ENCODE results near the gene CEP128. TPM values are rescaled to one million over a fixed set of nuclear protein-coding genes. Genes with fewer than 3 reads are reported as not detected.

The CEP128 gene
- total RNA-seq, 1 donor from 2014 or later = 18.2 TPM

DNA sequence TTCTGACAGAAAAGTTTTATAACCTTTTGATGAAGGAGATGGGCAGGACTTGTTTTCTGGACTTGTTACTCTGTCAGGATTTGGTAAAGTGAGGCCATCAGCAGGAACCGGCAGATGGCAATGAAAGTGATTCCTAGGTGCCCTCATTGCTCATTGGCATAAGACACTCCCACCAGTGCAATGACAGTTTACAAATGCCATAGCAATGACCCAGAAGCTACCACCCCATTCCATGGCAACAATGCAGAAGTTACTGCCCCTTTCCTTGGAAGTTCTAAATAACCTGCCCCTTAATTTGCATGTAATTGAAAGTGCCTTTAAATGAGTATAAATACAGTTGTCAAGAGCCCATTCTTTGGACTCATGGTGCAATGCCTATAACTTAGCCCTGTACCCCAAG lies 222.6 kb downstream of the CEP128 start:
- intact Hi-C loops (cut with micrococcal nuclease) = no loop called here
- H3K9me3 Mint-ChIP-seq = no peaks in the 10 kb centered on the region
- no peak for DNase-seq (ENCODE audit: low spot score)
- H3K4me1 Mint-ChIP-seq (ENCODE audit: low read depth) = peaks cover 8% of the 10 kb centered on the region
- no peaks in the 10 kb centered on the region for H3K36me3 Mint-ChIP-seq (ENCODE audit: low read depth)
- no peaks in the 10 kb centered on the region for H3K27me3 Mint-ChIP-seq (ENCODE audit: insufficient read depth)
- H3K4me3 Mint-ChIP-seq = no peak overlapping the region
- no peak overlapping the region for H3K27ac Mint-ChIP-seq

DNA sequence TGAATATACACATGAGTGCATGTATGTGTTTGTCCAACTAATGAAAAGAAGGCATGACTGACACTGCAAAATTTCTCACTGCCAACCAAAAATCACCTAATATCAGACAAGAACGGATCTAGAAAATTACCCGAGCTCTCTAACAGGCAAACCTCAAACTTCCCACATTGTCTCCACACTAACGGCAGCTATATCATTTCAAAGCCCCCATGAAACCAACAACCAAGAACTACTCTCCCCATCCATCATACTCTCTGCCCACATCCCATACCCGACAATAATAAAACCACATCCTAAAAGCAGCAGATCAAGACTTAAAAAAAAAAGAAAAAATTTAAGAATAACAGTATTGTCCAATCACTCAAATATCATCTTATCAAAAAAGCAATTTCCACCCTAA lies 227.1 kb downstream of the CEP128 start:
- Mint-ChIP-seq H3K27me3 (ENCODE audit: insufficient read depth) (no peaks in the 10 kb centered on the region), H3K9me3 (no peaks in the 10 kb centered on the region), H3K4me1 (ENCODE audit: low read depth) (peaks cover 8% of the 10 kb centered on the region), H3K36me3 (ENCODE audit: low read depth) (no peaks in the 10 kb centered on the region), H3K4me3 (no peak overlapping the region), H3K27ac (no peak overlapping the region)
- DNase-seq (ENCODE audit: low spot score) = no peak
- intact Hi-C loops (cut with micrococcal nuclease) = no loop called here

DNA sequence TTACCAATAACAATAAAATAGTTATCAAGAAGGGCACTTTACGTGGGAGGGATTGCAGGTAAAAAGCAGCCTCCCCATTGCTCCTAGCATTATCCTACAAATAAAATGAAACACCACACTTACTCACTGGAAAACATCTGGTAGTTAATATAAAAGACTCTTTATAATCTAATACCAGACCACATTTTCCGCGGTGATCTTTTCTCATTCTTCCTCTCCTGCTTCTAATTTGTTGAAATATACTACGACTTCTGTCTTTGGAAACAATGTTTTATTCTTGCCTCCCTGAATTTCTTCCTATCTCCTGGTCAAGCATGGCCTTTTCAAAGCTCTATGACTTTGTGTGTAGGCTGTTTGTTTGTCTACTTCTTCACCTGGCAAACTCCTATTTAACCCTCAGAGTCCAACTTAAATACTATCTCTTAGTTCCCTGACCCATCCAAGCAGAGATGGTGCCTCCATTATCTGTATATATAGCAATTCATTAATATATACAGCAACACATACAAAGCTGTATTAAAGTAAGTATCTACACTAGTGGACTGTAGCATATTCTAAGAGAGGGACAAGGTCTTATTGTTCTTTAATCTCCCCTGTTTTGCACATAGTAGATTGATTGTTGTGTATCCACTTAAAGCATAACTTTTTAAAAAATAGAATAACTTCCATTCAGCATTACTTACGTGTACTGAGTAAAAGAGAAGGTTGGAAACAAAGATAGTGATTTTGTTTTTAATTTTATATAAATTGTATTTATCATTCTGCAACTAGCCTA lies 228.3 kb downstream of the CEP128 start:
- peaks cover 8% of the 10 kb centered on the region for H3K4me1 Mint-ChIP-seq (ENCODE audit: low read depth)

DNA sequence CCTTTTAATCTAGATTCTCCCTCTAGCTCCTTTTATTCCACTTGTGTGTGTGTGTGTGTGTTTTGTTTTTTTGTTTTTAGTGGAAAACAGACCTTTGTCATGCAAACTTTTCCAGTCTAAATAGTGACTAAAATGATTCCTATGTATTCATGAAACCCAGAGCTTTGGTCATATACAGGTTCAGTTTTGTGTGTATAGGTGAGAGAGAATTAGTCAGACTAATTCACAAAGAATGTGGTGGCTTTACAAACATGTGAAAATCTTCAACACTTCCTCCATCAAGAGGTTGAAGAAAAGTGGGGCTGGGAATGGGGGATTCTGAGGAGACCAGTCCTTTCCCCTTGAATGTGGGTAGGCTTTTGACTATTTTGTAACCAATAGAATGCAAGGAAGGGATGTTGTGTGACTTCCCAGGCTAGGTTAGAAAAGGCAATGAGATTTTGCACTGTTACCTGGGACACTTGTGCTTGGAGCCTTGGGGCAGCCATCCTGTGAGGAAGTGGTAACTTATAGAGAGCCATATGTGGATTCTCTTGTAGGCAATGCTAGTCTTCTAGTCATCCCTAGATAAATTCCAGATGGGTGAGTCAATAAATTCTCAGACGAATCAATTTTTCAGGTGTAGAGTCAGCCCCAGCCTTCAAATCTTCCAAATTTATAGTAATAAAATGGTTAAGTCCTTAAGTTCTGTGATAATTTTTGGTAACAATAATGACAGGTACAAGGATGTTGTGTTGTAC lies 236.1 kb downstream of the CEP128 start:
- no peaks in the 10 kb centered on the region for H3K4me1 Mint-ChIP-seq (ENCODE audit: low read depth)
- DNase-seq (ENCODE audit: low spot score) = no peak
- H3K27ac Mint-ChIP-seq = no peak overlapping the region
- no peaks in the 10 kb centered on the region for H3K36me3 Mint-ChIP-seq (ENCODE audit: low read depth)
- H3K4me3 Mint-ChIP-seq = no peak overlapping the region
- H3K9me3 Mint-ChIP-seq = no peaks in the 10 kb centered on the region
- intact Hi-C loops (cut with micrococcal nuclease) = no loop called here
- H3K27me3 Mint-ChIP-seq (ENCODE audit: insufficient read depth) = no peaks in the 10 kb centered on the region

More for the DNA sequence above, 228.3 kb downstream of the CEP128 start:
- H3K4me3 Mint-ChIP-seq = no peak overlapping the region
- no peak for DNase-seq (ENCODE audit: low spot score)
- H3K27ac Mint-ChIP-seq = no peak overlapping the region
- intact Hi-C loops (cut with micrococcal nuclease) = no loop called here
- no peaks in the 10 kb centered on the region for H3K9me3 Mint-ChIP-seq
- no peaks in the 10 kb centered on the region for H3K27me3 Mint-ChIP-seq (ENCODE audit: insufficient read depth)
- H3K36me3 Mint-ChIP-seq (ENCODE audit: low read depth) = no peaks in the 10 kb centered on the region

DNA sequence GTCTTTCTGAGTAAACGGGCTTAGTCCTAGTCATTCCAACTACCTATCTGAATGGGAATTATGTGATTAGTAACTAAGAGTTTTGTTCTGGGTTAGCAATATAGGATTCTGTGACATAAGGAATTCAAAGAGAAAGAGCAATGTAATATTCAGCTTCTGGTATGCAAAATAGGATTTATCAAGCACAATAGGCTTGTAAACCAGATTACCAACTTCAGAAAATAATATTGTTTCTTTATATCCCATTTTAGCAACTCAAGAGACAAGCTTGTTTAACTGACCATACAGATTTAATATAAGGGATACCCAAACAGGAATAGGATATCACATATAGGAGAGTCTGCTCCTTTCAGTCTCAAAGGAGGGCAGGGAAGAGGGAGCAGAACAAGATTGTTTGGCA lies 240.9 kb downstream of the CEP128 start:
- no peaks in the 10 kb centered on the region for H3K27me3 Mint-ChIP-seq (ENCODE audit: insufficient read depth)
- H3K4me3 Mint-ChIP-seq = no peak overlapping the region
- intact Hi-C loops (cut with micrococcal nuclease) = no loop called here
- no peak for DNase-seq (ENCODE audit: low spot score)
- no peak overlapping the region for H3K27ac Mint-ChIP-seq
- no peaks in the 10 kb centered on the region for H3K9me3 Mint-ChIP-seq
- no peaks in the 10 kb centered on the region for H3K4me1 Mint-ChIP-seq (ENCODE audit: low read depth)
- no peaks in the 10 kb centered on the region for H3K36me3 Mint-ChIP-seq (ENCODE audit: low read depth)

DNA sequence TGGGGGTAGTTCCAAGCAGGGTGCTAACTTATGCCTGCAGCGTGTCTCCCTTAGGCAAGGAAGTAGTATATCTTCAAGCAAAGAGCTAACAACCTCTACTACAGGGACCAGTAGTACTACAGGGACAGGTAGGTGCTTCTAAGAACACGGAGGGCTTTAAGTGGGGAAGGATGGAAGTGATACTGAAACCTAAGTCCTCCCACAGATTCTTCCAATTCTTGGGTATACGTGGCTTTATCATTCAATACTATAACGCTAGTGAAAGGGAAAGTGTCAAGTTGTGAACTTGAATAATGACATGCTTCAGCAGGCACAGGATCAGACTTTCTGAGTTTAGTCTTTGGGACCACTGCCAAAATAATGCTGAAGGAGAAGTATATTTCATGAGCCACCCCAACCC lies 241.7 kb downstream of the CEP128 start:
- H3K27ac Mint-ChIP-seq = no peak overlapping the region
- intact Hi-C loops (cut with micrococcal nuclease) = no loop called here
- no peaks in the 10 kb centered on the region for H3K27me3 Mint-ChIP-seq (ENCODE audit: insufficient read depth)
- no peak overlapping the region for H3K4me3 Mint-ChIP-seq
- H3K4me1 Mint-ChIP-seq (ENCODE audit: low read depth) = no peaks in the 10 kb centered on the region
- no peaks in the 10 kb centered on the region for H3K36me3 Mint-ChIP-seq (ENCODE audit: low read depth)
- DNase-seq (ENCODE audit: low spot score) = no peak
- H3K9me3 Mint-ChIP-seq = no peaks in the 10 kb centered on the region

DNA sequence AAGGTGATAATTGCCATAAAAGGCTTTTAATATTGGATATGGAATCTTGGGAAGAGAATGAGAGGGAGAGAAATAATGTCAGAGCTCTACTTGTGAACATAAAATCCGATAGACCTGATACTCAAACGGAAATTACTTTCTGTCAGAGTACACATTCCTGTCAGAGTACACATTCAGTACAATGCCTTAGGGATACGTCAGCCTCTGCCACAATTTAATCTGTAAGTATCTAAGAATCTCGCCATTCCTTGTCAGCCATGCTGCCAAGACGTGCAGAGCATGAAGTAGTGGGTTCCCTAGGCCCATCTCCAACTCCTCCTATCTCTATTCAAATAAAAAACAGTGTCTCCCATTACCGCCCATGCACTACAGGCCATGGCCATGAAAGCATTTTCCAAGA lies 242.6 kb downstream of the CEP128 start:
- no peaks in the 10 kb centered on the region for H3K9me3 Mint-ChIP-seq
- intact Hi-C loops (cut with micrococcal nuclease) = no loop called here
- no peak overlapping the region for H3K4me3 Mint-ChIP-seq
- no peaks in the 10 kb centered on the region for H3K27me3 Mint-ChIP-seq (ENCODE audit: insufficient read depth)
- DNase-seq (ENCODE audit: low spot score) = no peak
- no peaks in the 10 kb centered on the region for H3K4me1 Mint-ChIP-seq (ENCODE audit: low read depth)
- H3K36me3 Mint-ChIP-seq (ENCODE audit: low read depth) = no peaks in the 10 kb centered on the region
- H3K27ac Mint-ChIP-seq = no peak overlapping the region

DNA sequence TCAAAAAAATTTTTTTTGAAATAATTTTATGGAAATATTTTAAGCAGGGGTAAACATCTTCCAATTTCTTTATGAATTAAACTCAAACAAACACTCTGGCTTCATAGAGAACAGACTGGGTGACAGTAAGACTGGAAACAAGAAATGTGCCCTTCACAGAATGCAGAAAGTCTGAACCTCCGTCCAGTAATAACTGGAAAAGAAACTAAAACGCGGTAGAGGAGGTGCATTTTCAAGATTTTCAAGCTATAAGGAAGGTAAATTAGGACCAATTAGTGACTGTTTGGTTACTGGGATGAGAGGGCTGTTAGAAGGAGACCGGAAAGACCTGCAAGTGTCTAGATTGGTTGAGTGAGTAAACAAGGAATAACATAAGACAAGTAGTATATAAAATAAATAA lies 245.7 kb downstream of the CEP128 start:
- no peak overlapping the region for H3K27ac Mint-ChIP-seq
- H3K27me3 Mint-ChIP-seq (ENCODE audit: insufficient read depth) = no peaks in the 10 kb centered on the region

DNA sequence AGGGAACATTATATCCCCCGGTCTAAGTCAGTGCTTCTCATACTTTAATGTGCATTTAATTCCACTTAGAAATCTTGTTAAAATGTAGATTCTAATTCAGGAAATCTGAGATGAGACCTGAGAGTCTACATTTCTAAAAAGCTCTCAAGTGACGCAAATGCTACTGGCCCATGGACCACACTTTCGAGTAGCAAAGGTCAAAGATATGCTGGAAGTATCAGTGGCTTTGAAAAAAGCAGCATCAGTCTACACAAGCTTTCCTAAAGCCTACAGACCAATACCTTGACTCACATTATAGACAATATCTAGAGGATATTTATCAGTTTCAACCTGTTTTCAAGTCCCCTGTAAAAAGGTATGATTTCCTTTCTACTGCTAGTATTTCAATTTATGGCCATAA lies 248.6 kb downstream of the CEP128 start:
- H3K9me3 Mint-ChIP-seq = no peaks in the 10 kb centered on the region
- DNase-seq (ENCODE audit: low spot score) = no peak
- H3K36me3 Mint-ChIP-seq (ENCODE audit: low read depth) = no peaks in the 10 kb centered on the region
- intact Hi-C loops (cut with micrococcal nuclease) = no loop called here
- no peaks in the 10 kb centered on the region for H3K27me3 Mint-ChIP-seq (ENCODE audit: insufficient read depth)
- no peak overlapping the region for H3K27ac Mint-ChIP-seq
- H3K4me3 Mint-ChIP-seq = no peak overlapping the region
- H3K4me1 Mint-ChIP-seq (ENCODE audit: low read depth) = no peaks in the 10 kb centered on the region

More for the DNA sequence above, 245.7 kb downstream of the CEP128 start:
- Mint-ChIP-seq H3K36me3 (ENCODE audit: low read depth) (no peaks in the 10 kb centered on the region), H3K4me1 (ENCODE audit: low read depth) (no peaks in the 10 kb centered on the region), H3K9me3 (no peaks in the 10 kb centered on the region), H3K4me3 (no peak overlapping the region)
- intact Hi-C loops (cut with micrococcal nuclease) = no loop called here
- DNase-seq (ENCODE audit: low spot score) = no peak

DNA sequence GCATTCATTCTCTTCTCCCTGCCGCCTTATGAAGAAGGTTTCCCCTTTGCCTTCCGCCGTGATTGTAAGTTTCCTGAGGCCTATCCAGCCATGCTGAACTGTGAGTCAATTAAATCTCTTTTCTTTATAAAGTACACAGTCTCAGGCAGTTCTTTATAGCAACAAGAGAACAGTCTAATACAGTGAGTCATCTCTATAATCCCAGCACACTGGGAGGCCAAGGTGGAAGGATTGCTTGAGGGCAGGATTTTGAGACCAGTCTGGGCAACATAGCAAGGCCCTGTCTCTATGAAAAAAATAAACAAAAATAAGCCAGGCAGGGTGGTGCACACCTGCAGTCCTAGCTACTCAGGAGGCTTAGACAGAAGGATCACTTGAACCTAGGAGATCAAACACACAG lies 259.9 kb downstream of the CEP128 start:
- no peaks in the 10 kb centered on the region for H3K27me3 Mint-ChIP-seq (ENCODE audit: insufficient read depth)
- intact Hi-C loops (cut with micrococcal nuclease) = no loop called here
- H3K9me3 Mint-ChIP-seq = peaks cover 38% of the 10 kb centered on the region
- peaks cover 2% of the 10 kb centered on the region for H3K36me3 Mint-ChIP-seq (ENCODE audit: low read depth)
- no peak overlapping the region for H3K27ac Mint-ChIP-seq
- no peaks in the 10 kb centered on the region for H3K4me1 Mint-ChIP-seq (ENCODE audit: low read depth)
- no peak for DNase-seq (ENCODE audit: low spot score)
- H3K4me3 Mint-ChIP-seq = no peak overlapping the region

DNA sequence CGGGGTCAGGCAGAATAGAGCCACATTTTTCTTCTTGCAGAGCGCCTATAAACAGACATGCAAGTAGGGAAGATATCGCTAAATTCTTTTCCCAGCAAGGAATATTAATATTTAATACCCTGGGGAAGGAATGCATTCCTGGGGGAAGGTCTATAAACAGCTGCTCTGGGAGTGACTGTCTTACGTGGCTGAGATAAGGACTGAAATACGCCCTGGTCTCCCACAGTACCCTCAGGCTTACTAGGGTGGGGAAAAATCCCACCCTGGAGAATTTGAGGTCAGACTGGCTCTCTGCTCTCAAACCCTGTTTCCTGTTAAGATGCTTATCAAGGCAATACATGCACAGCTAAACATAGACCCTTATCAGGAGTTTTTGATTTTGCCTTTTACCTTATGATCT lies 262.3 kb downstream of the CEP128 start:
- H3K27ac Mint-ChIP-seq = no peak overlapping the region
- intact Hi-C loops (cut with micrococcal nuclease) = no loop called here
- DNase-seq (ENCODE audit: low spot score) = no peak
- H3K27me3 Mint-ChIP-seq (ENCODE audit: insufficient read depth) = no peaks in the 10 kb centered on the region
- no peaks in the 10 kb centered on the region for H3K4me1 Mint-ChIP-seq (ENCODE audit: low read depth)
- H3K36me3 Mint-ChIP-seq (ENCODE audit: low read depth) = peaks cover 2% of the 10 kb centered on the region
- H3K4me3 Mint-ChIP-seq = no peak overlapping the region
- H3K9me3 Mint-ChIP-seq = peaks cover 36% of the 10 kb centered on the region

DNA sequence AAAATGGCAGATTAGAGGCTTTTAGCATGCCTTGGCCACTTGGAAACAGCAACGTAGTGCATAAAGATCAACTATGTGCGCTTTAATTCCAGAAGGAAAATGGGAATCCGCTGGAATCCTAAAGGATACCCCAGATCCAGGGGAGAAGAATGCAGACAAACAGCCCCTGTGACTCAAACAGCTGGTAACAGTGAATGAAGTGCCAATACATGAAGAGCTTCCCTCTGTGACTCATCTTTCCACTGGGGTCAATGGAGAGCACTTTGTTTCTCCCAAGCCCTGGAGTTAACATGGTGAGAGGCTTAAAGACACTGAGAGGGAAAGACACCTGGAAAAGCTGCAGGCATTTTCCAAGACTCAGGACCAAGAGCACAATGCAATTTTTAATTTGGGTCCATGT lies 263.1 kb downstream of the CEP128 start:
- H3K36me3 Mint-ChIP-seq (ENCODE audit: low read depth) = peaks cover 2% of the 10 kb centered on the region
- intact Hi-C loops (cut with micrococcal nuclease) = no loop called here
- no peak overlapping the region for H3K4me3 Mint-ChIP-seq
- H3K9me3 Mint-ChIP-seq = peaks cover 28% of the 10 kb centered on the region
- DNase-seq (ENCODE audit: low spot score) = no peak
- H3K4me1 Mint-ChIP-seq (ENCODE audit: low read depth) = no peaks in the 10 kb centered on the region
- H3K27me3 Mint-ChIP-seq (ENCODE audit: insufficient read depth) = no peaks in the 10 kb centered on the region
- no peak overlapping the region for H3K27ac Mint-ChIP-seq

DNA sequence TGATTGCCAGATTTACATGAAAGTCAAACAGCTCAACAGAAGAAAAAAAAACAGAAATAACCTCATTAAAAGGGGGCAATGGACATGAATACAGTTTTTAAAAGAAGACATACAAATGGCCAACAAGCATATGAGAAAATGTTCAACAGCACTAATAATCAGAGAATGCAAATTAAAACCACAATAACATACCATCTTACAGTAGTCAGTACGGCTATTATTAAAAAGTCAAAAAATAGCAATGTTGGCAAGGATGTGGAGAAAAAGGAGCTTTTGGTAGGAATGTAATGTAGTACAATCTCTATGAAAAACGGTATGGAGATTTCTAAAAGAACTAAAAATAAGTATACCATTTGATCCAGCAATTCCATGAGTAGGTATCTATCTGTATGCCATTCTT lies 272.1 kb downstream of the CEP128 start:
- intact Hi-C loops (cut with micrococcal nuclease) = no loop called here
- peaks cover 34% of the 10 kb centered on the region for H3K9me3 Mint-ChIP-seq
- no peak overlapping the region for H3K4me3 Mint-ChIP-seq
- H3K4me1 Mint-ChIP-seq (ENCODE audit: low read depth) = no peaks in the 10 kb centered on the region
- no peak overlapping the region for H3K27ac Mint-ChIP-seq
- no peak for DNase-seq (ENCODE audit: low spot score)
- H3K27me3 Mint-ChIP-seq (ENCODE audit: insufficient read depth) = no peaks in the 10 kb centered on the region
- H3K36me3 Mint-ChIP-seq (ENCODE audit: low read depth) = peaks cover 2% of the 10 kb centered on the region

Measured in activated T-helper 1 cell treated with anti-CD3 and anti-CD28 coated beads, Interleukin-12 subunit alpha, Interleukin-12 subunit beta, Interleukin-2, Interleukin-4 antibody, amounts not matched to agents 30 ng/mL and 10 ng/mL and 1 ng/mL, durations not matched to agents 14 hours and 24 hours and 36 hours (primary cell).